ENCODE results near the gene USP32. TPM values are rescaled to one million over a fixed set of nuclear protein-coding genes. Genes with fewer than 3 reads are reported as not detected.
A peak's percentile ranks its signal among the peaks of the same experiment; 100 is the strongest.
"Not testable (repeated sequence)": the region's sequence is repeated elsewhere in the genome, so short reads cannot be mapped to it uniquely, and the experiment has no call there.

Gene USP32
- total RNA-seq, 1 donor from 2014 or later = 90.1 TPM

- DNase-seq (ENCODE audit: low spot score) (no peak), ATAC-seq (no peak)
- intact Hi-C loops (cut with DNase I) = no loop called here
Measured at GRCh38 chr17:60318830-60319229, 73.1 kb downstream of the USP32 start.

- DNase-seq (ENCODE audit: low spot score) (no peak), ATAC-seq (no peak)
- intact Hi-C loops (cut with DNase I) = no loop called here
Measured at GRCh38 chr17:60318326-60318725, 73.6 kb downstream of the USP32 start.

- intact Hi-C loops (cut with DNase I) = no loop called here
Measured at GRCh38 chr17:60315650-60316049, 76.3 kb downstream of the USP32 start.

GRCh38 chr17:60314900-60315299 lies 77.0 kb downstream of the USP32 start:
- DNase-seq (ENCODE audit: low spot score); ATAC-seq; intact Hi-C loops (cut with DNase I): not testable (repeated sequence)

More at GRCh38 chr17:60315650-60316049, 76.3 kb downstream of the USP32 start:
- ATAC-seq (no peak), DNase-seq (ENCODE audit: low spot score) (no peak)

GRCh38 chr17:60314423-60314822 lies 77.5 kb downstream of the USP32 start:
- intact Hi-C loops (cut with DNase I) = no loop called here

GRCh38 chr17:60311936-60312335 lies 80.0 kb downstream of the USP32 start:
- ATAC-seq (no peak), DNase-seq (ENCODE audit: low spot score) (no peak)
- intact Hi-C loops (cut with DNase I) = no loop called here

More at GRCh38 chr17:60314423-60314822, 77.5 kb downstream of the USP32 start:
- ATAC-seq (no peak), DNase-seq (ENCODE audit: low spot score) (no peak)

- ATAC-seq = no peak
- intact Hi-C loops (cut with DNase I) = no loop called here
Measured at GRCh38 chr17:60311186-60311585, 80.7 kb downstream of the USP32 start.

GRCh38 chr17:60305141-60305540 lies 86.8 kb downstream of the USP32 start:
- DNase-seq (ENCODE audit: low spot score) = no peak
- ATAC-seq = peak; percentile 67
- intact Hi-C loops (cut with DNase I) = no loop called here

More at GRCh38 chr17:60311186-60311585, 80.7 kb downstream of the USP32 start:
- no peak for DNase-seq (ENCODE audit: low spot score)

GRCh38 chr17:60304502-60304901 lies 87.4 kb downstream of the USP32 start:
- no peak for ATAC-seq
- DNase-seq (ENCODE audit: low spot score) = no peak
- intact Hi-C loops (cut with DNase I) = no loop called here

- no peak for ATAC-seq
- DNase-seq (ENCODE audit: low spot score) = no peak
- intact Hi-C loops (cut with DNase I) = no loop called here
Measured at GRCh38 chr17:60303406-60304099, 88.4 kb downstream of the USP32 start.

- intact Hi-C loops (cut with DNase I) = no loop called here
- ATAC-seq (no peak), DNase-seq (ENCODE audit: low spot score) (no peak)
Measured at GRCh38 chr17:60301649-60302048, 90.3 kb downstream of the USP32 start.

GRCh38 chr17:60300949-60301348 lies 91.0 kb downstream of the USP32 start:
- ATAC-seq (no peak), DNase-seq (ENCODE audit: low spot score) (no peak)
- intact Hi-C loops (cut with DNase I) = no loop called here

- intact Hi-C loops (cut with DNase I) = no loop called here
- DNase-seq (ENCODE audit: low spot score) (no peak), ATAC-seq (no peak)
Measured at GRCh38 chr17:60300011-60300410, 91.9 kb downstream of the USP32 start.

GRCh38 chr17:60297760-60298401 lies 94.1 kb downstream of the USP32 start:
- ATAC-seq (no peak), DNase-seq (ENCODE audit: low spot score) (no peak)
- intact Hi-C loops (cut with DNase I) = no loop called here

GRCh38 chr17:60296177-60296576 lies 95.8 kb downstream of the USP32 start:
- intact Hi-C loops (cut with DNase I) = no loop called here
- no peak for ATAC-seq
- DNase-seq (ENCODE audit: low spot score) = no peak

- no peak for ATAC-seq
- DNase-seq (ENCODE audit: low spot score) = no peak
Measured at GRCh38 chr17:60293580-60294335, 98.2 kb downstream of the USP32 start.

GRCh38 chr17:60292697-60293096 lies 99.2 kb downstream of the USP32 start:
- intact Hi-C loops (cut with DNase I) = no loop called here
- ATAC-seq (no peak), DNase-seq (ENCODE audit: low spot score) (no peak)

More at GRCh38 chr17:60293580-60294335, 98.2 kb downstream of the USP32 start:
- intact Hi-C loops (cut with DNase I) = no loop called here

- DNase-seq (ENCODE audit: low spot score) = no peak
- ATAC-seq = no peak
- intact Hi-C loops (cut with DNase I) = loop anchor here (5.0 kb wide), 1 partner anchor 1622 kb away; no protein-coding TSS in a partner anchor
Measured at GRCh38 chr17:60284709-60285108, 107.2 kb downstream of the USP32 start.

GRCh38 chr17:60283816-60284215 lies 108.1 kb downstream of the USP32 start:
- DNase-seq (ENCODE audit: low spot score) (no peak), ATAC-seq (no peak)
- intact Hi-C loops (cut with DNase I) = loop anchor here (5.0 kb wide), 1 partner anchor 1622 kb away; no protein-coding TSS in a partner anchor

- intact Hi-C loops (cut with DNase I) = loop anchor here (5.0 kb wide), 1 partner anchor 1618 kb away; no protein-coding TSS in a partner anchor
Measured at GRCh38 chr17:60280673-60281072, 111.3 kb downstream of the USP32 start.

More at GRCh38 chr17:60280673-60281072, 111.3 kb downstream of the USP32 start:
- no peak for ATAC-seq
- DNase-seq (ENCODE audit: low spot score) = no peak

Measured in sciatic nerve (tissue), 2 donors.